Measurements from ENCODE around the gene ZBED3.
"Not testable (repeated sequence)": the region's sequence is repeated elsewhere in the genome, so short reads cannot be mapped to it uniquely, and the experiment has no call there.

Gene ZBED3
- 0.16 to 16.3 (median 1.9) reads per million in 18 experiments for total RNA-seq

GRCh38 chr5:77086689-77087483 lies at the start of gene ZBED3:
Gene ZBED3, minus strand, starts transcription at chr5:77087285. Its CDS starts 9,407 bp downstream, at chr5:77077878.
- peak; percentile 66 to 67 for DNase-seq

- DNase-seq = peak in 1 of 2 donors; percentile 34
Observed at GRCh38 chr5:77133061-77133758, 46.1 kb upstream of the ZBED3 start.

- no peak for DNase-seq
Observed at GRCh38 chr5:77131361-77131760, 44.3 kb upstream of the ZBED3 start.

GRCh38 chr5:77129391-77129990 lies 42.4 kb upstream of the ZBED3 start:
- DNase-seq = no peak

GRCh38 chr5:77128411-77129061 lies 41.5 kb upstream of the ZBED3 start:
- DNase-seq = no peak

- no peak for DNase-seq
Observed at GRCh38 chr5:77123057-77123456, 36.0 kb upstream of the ZBED3 start.

GRCh38 chr5:77120706-77121105 lies 33.6 kb upstream of the ZBED3 start:
- no peak for DNase-seq

- DNase-seq = no peak
Observed at GRCh38 chr5:77120086-77120485, 33.0 kb upstream of the ZBED3 start.

- DNase-seq = peak; percentile 52 to 56
Observed at GRCh38 chr5:77117161-77117560, 30.1 kb upstream of the ZBED3 start.

- not testable (repeated sequence) for DNase-seq
Observed at GRCh38 chr5:77107035-77107434, 19.9 kb upstream of the ZBED3 start.

- DNase-seq = no peak
Observed at GRCh38 chr5:77104813-77105212, 17.7 kb upstream of the ZBED3 start.

- no peak for DNase-seq
Observed at GRCh38 chr5:77103457-77103856, 16.4 kb upstream of the ZBED3 start.

GRCh38 chr5:77102549-77102948 lies 15.5 kb upstream of the ZBED3 start:
- no peak for DNase-seq

- peak; percentile 32 to 50 for DNase-seq
Observed at GRCh38 chr5:77101298-77101697, 14.2 kb upstream of the ZBED3 start.

- DNase-seq = no peak
Observed at GRCh38 chr5:77095189-77095588, 8.1 kb upstream of the ZBED3 start.

- DNase-seq = peak; percentile 96
Observed at GRCh38 chr5:77087484-77088261, 588 bp upstream of the ZBED3 start.

GRCh38 chr5:77086368-77086688 lies 757 bp downstream of the ZBED3 start:
- no peak for DNase-seq

- DNase-seq = peak in 1 of 2 donors; percentile 42
Observed at GRCh38 chr5:77083088-77083487, 4.0 kb downstream of the ZBED3 start.

- DNase-seq = no peak
Observed at GRCh38 chr5:77082280-77082679, 4.8 kb downstream of the ZBED3 start.

- no peak for DNase-seq
Observed at GRCh38 chr5:77080905-77081304, 6.2 kb downstream of the ZBED3 start.

- DNase-seq = not testable (repeated sequence)
Observed at GRCh38 chr5:77080479-77080878, 6.6 kb downstream of the ZBED3 start.

- no peak for DNase-seq
Observed at GRCh38 chr5:77077829-77078176, 9.3 kb downstream of the ZBED3 start.
